HEK293 (cell line): ENCODE data around the gene PLGRKT.

Source experiments
- ATF2 ChIP-seq: fragments of 450-650 bp; formaldehyde crosslinking; IDR thresholded peaks from 2 replicates; pipeline ENCODE4 v1.5.1; 2016; ENCODE audit warnings: missing biosample characterization, missing genetic modification characterization, low read depth
- PRDM10 ChIP-seq: fragments of 450-650 bp; formaldehyde crosslinking; IDR thresholded peaks from 2 replicates; pipeline ENCODE4 v1.5.1; 2016; ENCODE audit warnings: missing biosample characterization, missing genetic modification characterization
- ZNF302 ChIP-seq: fragments of 450-650 bp; formaldehyde crosslinking; IDR thresholded peaks from 2 replicates; pipeline ENCODE4 v1.5.1; 2016; ENCODE audit warnings: missing biosample characterization, missing genetic modification characterization, low read depth
- ZNF792 ChIP-seq: fragments of 450-650 bp; formaldehyde crosslinking; IDR thresholded peaks from 2 replicates; pipeline ENCODE4 v1.5.1; 2016; ENCODE audit warnings: missing biosample characterization, missing genetic modification characterization
- TF ChIP-seq, protein P1 (sequence below): fragments of 450-650 bp; formaldehyde crosslinking; IDR thresholded peaks from 2 replicates; pipeline ENCODE4 v1.5.1; 2017; ENCODE audit warnings: missing biosample characterization, missing genetic modification characterization
- TF ChIP-seq, protein P2 (sequence below): fragments of 450-650 bp; formaldehyde crosslinking; IDR thresholded peaks from 2 replicates; pipeline ENCODE4 v1.5.1; 2016; ENCODE audit warnings: missing biosample characterization, missing genetic modification characterization

- TF ChIP-seq ZNF302 (tag by site-specific recombination) (no peak), PRDM10 (tag by site-specific recombination) (no peak), ZNF792 (no peak), ATF2 (tag by site-specific recombination) (no peak)
- TF ChIP-seq, protein P1, sequence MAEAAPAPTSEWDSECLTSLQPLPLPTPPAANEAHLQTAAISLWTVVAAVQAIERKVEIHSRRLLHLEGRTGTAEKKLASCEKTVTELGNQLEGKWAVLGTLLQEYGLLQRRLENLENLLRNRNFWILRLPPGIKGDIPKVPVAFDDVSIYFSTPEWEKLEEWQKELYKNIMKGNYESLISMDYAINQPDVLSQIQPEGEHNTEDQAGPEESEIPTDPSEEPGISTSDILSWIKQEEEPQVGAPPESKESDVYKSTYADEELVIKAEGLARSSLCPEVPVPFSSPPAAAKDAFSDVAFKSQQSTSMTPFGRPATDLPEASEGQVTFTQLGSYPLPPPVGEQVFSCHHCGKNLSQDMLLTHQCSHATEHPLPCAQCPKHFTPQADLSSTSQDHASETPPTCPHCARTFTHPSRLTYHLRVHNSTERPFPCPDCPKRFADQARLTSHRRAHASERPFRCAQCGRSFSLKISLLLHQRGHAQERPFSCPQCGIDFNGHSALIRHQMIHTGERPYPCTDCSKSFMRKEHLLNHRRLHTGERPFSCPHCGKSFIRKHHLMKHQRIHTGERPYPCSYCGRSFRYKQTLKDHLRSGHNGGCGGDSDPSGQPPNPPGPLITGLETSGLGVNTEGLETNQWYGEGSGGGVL (tag by site-specific recombination) = no peak
- TF ChIP-seq, protein P2, sequence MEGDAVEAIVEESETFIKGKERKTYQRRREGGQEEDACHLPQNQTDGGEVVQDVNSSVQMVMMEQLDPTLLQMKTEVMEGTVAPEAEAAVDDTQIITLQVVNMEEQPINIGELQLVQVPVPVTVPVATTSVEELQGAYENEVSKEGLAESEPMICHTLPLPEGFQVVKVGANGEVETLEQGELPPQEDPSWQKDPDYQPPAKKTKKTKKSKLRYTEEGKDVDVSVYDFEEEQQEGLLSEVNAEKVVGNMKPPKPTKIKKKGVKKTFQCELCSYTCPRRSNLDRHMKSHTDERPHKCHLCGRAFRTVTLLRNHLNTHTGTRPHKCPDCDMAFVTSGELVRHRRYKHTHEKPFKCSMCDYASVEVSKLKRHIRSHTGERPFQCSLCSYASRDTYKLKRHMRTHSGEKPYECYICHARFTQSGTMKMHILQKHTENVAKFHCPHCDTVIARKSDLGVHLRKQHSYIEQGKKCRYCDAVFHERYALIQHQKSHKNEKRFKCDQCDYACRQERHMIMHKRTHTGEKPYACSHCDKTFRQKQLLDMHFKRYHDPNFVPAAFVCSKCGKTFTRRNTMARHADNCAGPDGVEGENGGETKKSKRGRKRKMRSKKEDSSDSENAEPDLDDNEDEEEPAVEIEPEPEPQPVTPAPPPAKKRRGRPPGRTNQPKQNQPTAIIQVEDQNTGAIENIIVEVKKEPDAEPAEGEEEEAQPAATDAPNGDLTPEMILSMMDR = no peak
Measured at GRCh38 chr9:5459289-5459829, 21.6 kb upstream of the PLGRKT start.
